ENCODE results near the gene ALG12. TPM values are rescaled to one million over a fixed set of nuclear protein-coding genes. Genes with fewer than 3 reads are reported as not detected.

ALG12 gene
- total and polyA plus RNA-seq, 4 donors, result 13.3 to 27.4 (median 19.1) TPM

DNA sequence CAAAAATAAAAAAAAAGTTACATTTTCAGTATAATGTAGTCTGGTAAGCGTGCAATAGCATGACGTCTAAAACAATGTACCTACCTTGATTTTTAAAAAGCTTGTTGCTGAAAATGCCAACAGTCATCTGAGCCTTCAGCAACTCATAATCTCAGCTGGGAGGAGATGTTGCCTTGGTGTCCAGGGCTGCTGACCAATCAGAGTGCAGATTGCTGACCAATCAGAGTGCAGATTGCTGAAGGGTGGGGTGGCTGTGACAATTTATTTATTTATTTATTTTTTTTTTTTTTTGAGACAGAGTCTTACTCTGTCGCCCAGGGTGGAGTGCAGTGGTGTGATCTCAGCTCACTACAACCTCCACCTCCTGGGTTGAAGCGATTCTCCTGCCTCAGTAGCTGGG is 46.8 kb downstream of the ALG12 start:
- H3K4me1 ChIP-seq (ENCODE audit: control insufficient read depth, insufficient read depth, low read length), result no peaks in the 10 kb centered on the region
- no peak overlapping the region for H3K27ac ChIP-seq (ENCODE audit: low read depth, low read length)
- H3K9me3 ChIP-seq (ENCODE audit: control insufficient read depth, insufficient read depth, low read length), result peaks cover 6% of the 10 kb centered on the region
- no peak for DNase-seq (ENCODE audit: low read depth in 4 of 6, low spot score in 6 of 6)
- H3K4me3 ChIP-seq (ENCODE audit: low read depth, low read length), result no peak overlapping the region
- peaks cover 6% of the 10 kb centered on the region for H3K36me3 ChIP-seq (ENCODE audit: control insufficient read depth, insufficient read depth, low read length)
- no peaks in the 10 kb centered on the region for H3K27me3 ChIP-seq (ENCODE audit: control insufficient read depth, insufficient read depth, low read length)
- no CpG with 5 or more reads among the region's 4 CpGs for WGBS (ENCODE audit: insufficient coverage)

DNA sequence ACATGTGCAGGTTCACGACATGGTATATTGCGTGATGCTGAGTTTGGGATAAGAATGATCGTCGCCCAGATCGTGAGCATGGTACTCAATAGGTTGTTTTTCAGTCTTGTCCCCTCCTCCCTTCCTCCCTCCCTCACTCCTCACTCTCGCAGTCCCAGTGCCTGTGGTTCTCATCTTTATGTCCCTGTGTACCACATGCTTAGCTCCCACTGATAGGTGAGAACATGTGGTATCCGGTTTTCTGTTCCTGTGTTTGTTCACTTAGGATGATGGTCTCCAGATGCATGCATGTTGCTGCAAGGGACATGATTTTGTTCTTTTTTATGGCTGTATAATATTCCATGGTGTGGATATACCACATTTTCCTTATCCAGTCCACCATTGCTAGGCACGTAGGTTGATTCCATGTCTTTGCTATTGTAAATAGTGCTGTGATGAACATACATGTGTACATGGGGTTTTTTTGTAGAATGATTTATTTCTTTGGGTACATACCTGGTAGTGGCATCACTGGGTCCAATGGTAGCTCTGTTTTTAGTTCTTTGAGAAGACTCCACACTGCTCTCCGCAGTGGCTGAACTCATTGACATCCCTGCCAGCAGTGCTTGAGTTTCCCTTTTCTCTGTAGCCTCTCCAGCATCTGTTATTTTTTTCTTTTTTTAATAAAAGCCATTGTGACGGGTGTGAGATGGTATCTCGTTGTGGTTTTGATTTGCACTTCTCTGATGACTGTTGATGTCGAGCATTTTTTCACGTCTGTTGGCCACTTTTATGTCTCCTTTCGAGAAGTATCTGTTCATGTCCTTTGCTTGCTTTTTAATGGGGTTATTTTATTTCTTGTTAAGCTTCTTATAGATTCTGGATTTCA is 48.2 kb downstream of the ALG12 start:
- no CpG with 5 or more reads among the region's 14 CpGs for WGBS (ENCODE audit: insufficient coverage)
- Histone ChIP-seq H3K4me1 (ENCODE audit: control insufficient read depth, insufficient read depth, low read length) (no peaks in the 10 kb centered on the region), H3K36me3 (ENCODE audit: control insufficient read depth, insufficient read depth, low read length) (peaks cover 3% of the 10 kb centered on the region), H3K4me3 (ENCODE audit: low read depth, low read length) (no peak overlapping the region), H3K27ac (ENCODE audit: low read depth, low read length) (no peak overlapping the region), H3K27me3 (ENCODE audit: control insufficient read depth, insufficient read depth, low read length) (no peaks in the 10 kb centered on the region), H3K9me3 (ENCODE audit: control insufficient read depth, insufficient read depth, low read length) (peaks cover 6% of the 10 kb centered on the region)
- DNase-seq (ENCODE audit: low read depth in 4 of 6, low spot score in 6 of 6), result no peak

DNA sequence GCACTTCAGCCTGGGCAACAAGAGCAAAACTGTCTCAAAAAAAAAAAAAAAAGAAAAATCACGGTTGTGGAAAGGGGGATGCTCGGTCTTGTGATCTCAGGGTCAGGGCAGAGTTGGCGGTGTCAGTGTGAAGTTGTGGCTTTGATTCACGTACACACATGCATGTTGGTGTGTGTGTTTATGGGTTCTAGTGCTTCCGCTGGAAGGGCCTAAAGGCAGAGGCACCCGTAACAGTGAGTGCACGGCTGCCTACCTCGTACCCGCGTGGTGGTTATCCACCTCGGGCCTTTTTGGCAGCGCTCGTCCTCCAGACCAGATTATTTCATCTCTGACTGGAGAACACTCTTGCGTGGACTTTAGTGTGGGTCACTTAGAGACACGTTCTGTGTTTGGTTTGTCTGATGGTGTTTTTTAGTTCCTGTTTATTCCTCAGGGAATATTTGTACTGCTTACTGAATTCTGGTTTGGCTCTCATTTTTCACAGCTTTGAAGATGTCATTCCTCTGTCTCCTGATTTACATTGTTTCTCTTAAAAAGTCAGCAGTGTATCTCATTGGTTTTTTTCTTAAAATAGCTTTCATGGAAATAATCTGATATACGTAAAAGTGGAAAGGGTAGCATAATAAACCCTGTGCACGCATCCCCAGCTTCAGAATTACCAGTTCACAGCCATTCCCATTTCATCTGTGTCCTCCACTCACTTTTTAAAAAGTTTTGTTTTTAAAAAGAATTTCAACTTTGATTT is 49.0 kb downstream of the ALG12 start:
- no peak overlapping the region for H3K4me3 ChIP-seq (ENCODE audit: low read depth, low read length)
- H3K36me3 ChIP-seq (ENCODE audit: control insufficient read depth, insufficient read depth, low read length), result peaks cover 3% of the 10 kb centered on the region
- H3K4me1 ChIP-seq (ENCODE audit: control insufficient read depth, insufficient read depth, low read length), result no peaks in the 10 kb centered on the region
- no peak overlapping the region for H3K27ac ChIP-seq (ENCODE audit: low read depth, low read length)
- peaks cover 6% of the 10 kb centered on the region for H3K9me3 ChIP-seq (ENCODE audit: control insufficient read depth, insufficient read depth, low read length)
- WGBS (ENCODE audit: insufficient coverage), result 98% methylated on average over 15 of the region's 17 CpGs
- DNase-seq (ENCODE audit: low read depth in 4 of 6, low spot score in 6 of 6), result no peak
- H3K27me3 ChIP-seq (ENCODE audit: control insufficient read depth, insufficient read depth, low read length), result no peaks in the 10 kb centered on the region

DNA sequence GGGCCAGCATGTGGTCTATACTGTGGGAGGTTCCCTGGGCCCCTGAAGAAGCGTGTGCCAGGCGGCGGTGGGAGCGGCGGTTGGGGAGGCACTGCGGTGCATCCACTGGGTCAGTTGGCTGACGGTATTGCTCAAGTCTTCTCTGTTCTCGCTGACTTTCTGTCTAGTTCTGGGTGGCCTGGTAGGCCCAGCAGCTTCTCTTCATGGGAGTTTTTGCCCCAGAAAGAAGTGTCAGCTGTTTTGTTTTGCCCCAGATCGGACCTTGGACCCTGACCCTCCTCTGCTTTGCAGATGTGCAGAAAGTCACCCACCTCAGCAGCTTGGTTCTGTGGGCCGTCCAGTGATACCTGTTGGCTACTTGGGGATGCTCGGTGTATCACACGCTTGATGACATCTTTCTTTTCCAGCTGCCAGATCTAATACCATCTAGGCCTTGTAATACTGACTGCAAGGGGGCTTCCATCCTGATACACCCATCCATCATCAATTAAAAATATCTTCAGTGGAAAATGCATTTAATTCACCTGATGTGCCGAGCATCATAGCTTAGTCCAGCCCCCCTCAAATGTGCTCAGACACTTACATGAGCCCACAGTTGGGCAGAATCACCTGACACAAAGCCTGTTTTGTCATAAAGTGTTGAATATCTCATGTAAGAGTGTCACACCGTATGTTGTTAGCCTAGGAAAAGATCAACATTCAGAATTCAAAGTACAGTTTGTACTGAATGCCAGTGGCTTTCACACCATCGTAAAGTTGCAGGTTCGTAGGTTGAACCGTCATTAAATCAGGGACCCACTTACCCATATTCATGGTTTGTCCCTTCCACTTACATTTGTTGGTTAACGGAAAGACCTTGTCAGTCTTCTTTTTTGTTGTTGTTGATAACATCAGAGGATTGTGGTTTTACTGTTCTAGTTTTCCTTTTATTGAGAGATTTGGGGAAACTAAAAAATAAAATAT is 50.7 kb downstream of the ALG12 start:
- Histone ChIP-seq H3K9me3 (ENCODE audit: control insufficient read depth, insufficient read depth, low read length) (peaks cover 6% of the 10 kb centered on the region), H3K36me3 (ENCODE audit: control insufficient read depth, insufficient read depth, low read length) (peaks cover 3% of the 10 kb centered on the region), H3K4me1 (ENCODE audit: control insufficient read depth, insufficient read depth, low read length) (no peaks in the 10 kb centered on the region), H3K27me3 (ENCODE audit: control insufficient read depth, insufficient read depth, low read length) (no peaks in the 10 kb centered on the region), H3K4me3 (ENCODE audit: low read depth, low read length) (no peak overlapping the region), H3K27ac (ENCODE audit: low read depth, low read length) (no peak overlapping the region)
- DNase-seq (ENCODE audit: low read depth in 4 of 6, low spot score in 6 of 6), result no peak
- WGBS (ENCODE audit: insufficient coverage), result 96% methylated on average over 14 of the region's 18 CpGs

DNA sequence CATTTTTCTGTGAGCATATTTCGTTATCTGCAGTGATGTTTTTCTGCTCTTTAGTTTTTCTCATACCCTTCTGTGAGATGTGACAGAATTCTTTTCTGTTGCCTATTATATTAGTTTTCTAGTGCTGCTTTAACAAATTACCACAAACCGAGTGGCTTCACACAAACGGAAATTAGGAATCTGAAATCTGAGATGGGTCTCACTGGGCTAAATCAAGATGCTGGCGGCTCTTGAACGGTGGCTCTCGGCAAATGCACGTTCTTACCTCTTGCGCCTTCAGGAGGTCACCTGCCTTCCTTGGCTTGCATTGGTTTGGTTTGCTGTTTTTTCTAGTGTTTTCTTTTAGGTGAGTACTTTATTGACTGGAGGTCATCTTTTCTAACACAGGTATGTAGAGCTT is 51.6 kb downstream of the ALG12 start:
- Histone ChIP-seq H3K27me3 (ENCODE audit: control insufficient read depth, insufficient read depth, low read length) (no peaks in the 10 kb centered on the region), H3K4me3 (ENCODE audit: low read depth, low read length) (no peak overlapping the region), H3K9me3 (ENCODE audit: control insufficient read depth, insufficient read depth, low read length) (peaks cover 6% of the 10 kb centered on the region), H3K27ac (ENCODE audit: low read depth, low read length) (no peak overlapping the region), H3K36me3 (ENCODE audit: control insufficient read depth, insufficient read depth, low read length) (peaks cover 3% of the 10 kb centered on the region), H3K4me1 (ENCODE audit: control insufficient read depth, insufficient read depth, low read length) (no peaks in the 10 kb centered on the region)
- 84% methylated on average over 5 of the region's 8 CpGs for WGBS (ENCODE audit: insufficient coverage)
- no peak for DNase-seq (ENCODE audit: low read depth in 4 of 6, low spot score in 6 of 6)

DNA sequence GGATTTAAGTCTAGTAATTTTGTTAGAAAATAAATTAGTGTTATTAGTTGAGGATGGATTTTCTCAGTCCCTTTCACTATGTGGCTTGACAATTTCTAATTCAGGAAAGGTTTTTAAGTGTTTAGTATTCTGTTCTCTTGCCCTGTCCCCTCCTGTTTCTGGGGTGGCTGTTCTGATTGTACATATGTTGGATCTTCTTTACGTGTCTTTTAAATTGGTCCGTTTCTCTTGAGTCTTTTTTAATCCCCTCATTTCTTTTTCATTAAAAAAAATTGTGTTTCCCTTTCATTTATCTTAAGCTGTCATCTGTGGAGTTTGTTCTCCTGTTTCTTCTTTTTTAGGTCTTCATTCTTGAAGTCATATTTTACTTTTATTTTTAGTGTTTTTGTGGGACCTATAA is 52.1 kb downstream of the ALG12 start:
- Histone ChIP-seq H3K27me3 (ENCODE audit: control insufficient read depth, insufficient read depth, low read length) (no peaks in the 10 kb centered on the region), H3K9me3 (ENCODE audit: control insufficient read depth, insufficient read depth, low read length) (peaks cover 6% of the 10 kb centered on the region)
- WGBS (ENCODE audit: insufficient coverage), result no CpG with 5 or more reads among the region's 2 CpGs

DNA sequence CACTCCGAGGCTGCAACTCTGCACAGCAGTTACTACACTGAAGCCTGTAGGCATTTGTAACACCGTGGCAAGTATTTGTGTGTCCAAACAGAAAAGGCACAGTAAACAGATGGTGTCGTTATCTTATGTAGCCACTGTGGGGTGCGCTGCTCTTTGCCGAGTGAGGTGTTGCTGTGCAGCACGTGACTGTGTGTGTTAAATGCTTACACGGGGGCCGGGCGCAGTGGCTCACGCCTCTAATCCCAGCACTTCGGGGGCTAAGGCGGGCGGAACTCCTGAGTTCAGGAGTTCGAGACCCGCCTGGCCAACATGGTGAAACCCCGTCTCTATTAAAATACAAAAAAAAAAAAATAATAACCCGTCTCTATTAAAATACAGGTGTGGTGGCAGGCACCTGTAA is 53.1 kb downstream of the ALG12 start:
- WGBS (ENCODE audit: insufficient coverage), result 85% methylated on average over 9 of the region's 17 CpGs
- Histone ChIP-seq H3K27ac (ENCODE audit: low read depth, low read length) (no peak overlapping the region), H3K9me3 (ENCODE audit: control insufficient read depth, insufficient read depth, low read length) (peaks cover 6% of the 10 kb centered on the region), H3K36me3 (ENCODE audit: control insufficient read depth, insufficient read depth, low read length) (peaks cover 3% of the 10 kb centered on the region), H3K4me1 (ENCODE audit: control insufficient read depth, insufficient read depth, low read length) (no peaks in the 10 kb centered on the region), H3K27me3 (ENCODE audit: control insufficient read depth, insufficient read depth, low read length) (no peaks in the 10 kb centered on the region), H3K4me3 (ENCODE audit: low read depth, low read length) (no peak overlapping the region)
- no peak for DNase-seq (ENCODE audit: low read depth in 4 of 6, low spot score in 6 of 6)

More for the DNA sequence above, 52.1 kb downstream of the ALG12 start:
- H3K4me1 ChIP-seq (ENCODE audit: control insufficient read depth, insufficient read depth, low read length), result no peaks in the 10 kb centered on the region
- no peak overlapping the region for H3K4me3 ChIP-seq (ENCODE audit: low read depth, low read length)
- no peak overlapping the region for H3K27ac ChIP-seq (ENCODE audit: low read depth, low read length)
- peaks cover 3% of the 10 kb centered on the region for H3K36me3 ChIP-seq (ENCODE audit: control insufficient read depth, insufficient read depth, low read length)
- DNase-seq (ENCODE audit: low read depth in 4 of 6, low spot score in 6 of 6), result no peak

DNA sequence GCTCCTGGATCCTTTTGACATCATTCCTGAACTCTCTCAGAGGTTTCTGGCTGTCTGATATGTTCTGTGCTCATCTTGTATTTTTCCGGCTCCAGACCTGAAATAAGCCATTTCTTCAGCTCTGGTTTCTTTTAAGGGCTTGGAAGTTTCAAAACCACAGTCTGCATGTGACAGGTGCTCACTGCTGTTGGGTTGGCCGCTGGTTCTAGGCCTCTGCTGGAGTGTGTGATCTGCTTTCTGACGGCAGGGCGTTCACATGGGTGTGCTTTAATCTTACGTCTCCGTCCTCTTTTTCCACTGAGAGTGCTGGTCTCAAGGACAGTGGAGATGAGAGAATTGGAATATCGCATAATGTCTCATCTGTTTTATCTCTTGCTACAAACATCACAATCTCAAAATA is 54.3 kb downstream of the ALG12 start:
- Histone ChIP-seq H3K4me3 (ENCODE audit: low read depth, low read length) (no peak overlapping the region), H3K4me1 (ENCODE audit: control insufficient read depth, insufficient read depth, low read length) (no peaks in the 10 kb centered on the region), H3K27ac (ENCODE audit: low read depth, low read length) (no peak overlapping the region), H3K36me3 (ENCODE audit: control insufficient read depth, insufficient read depth, low read length) (no peaks in the 10 kb centered on the region), H3K9me3 (ENCODE audit: control insufficient read depth, insufficient read depth, low read length) (peaks cover 1% of the 10 kb centered on the region), H3K27me3 (ENCODE audit: control insufficient read depth, insufficient read depth, low read length) (no peaks in the 10 kb centered on the region)
- WGBS (ENCODE audit: insufficient coverage), result no CpG with 5 or more reads among the region's 7 CpGs
- no peak for DNase-seq (ENCODE audit: low read depth in 4 of 6, low spot score in 6 of 6)

DNA sequence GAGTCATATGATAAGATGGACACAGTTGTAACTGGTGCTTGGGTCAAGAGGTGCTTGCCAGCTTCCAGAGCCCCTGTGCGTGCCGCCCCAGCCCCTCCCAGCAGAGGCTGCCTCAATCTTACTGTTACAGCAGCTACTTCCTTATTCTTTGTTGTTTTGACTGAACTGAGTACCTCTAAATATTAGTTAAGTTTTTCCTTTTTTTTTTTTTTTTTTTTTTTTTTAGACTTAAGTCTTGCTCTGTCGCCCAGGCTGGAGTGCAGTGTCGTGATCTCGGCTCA is 55.8 kb downstream of the ALG12 start:
- Histone ChIP-seq H3K27me3 (ENCODE audit: control insufficient read depth, insufficient read depth, low read length) (no peaks in the 10 kb centered on the region), H3K4me1 (ENCODE audit: control insufficient read depth, insufficient read depth, low read length) (no peaks in the 10 kb centered on the region), H3K27ac (ENCODE audit: low read depth, low read length) (no peak overlapping the region), H3K36me3 (ENCODE audit: control insufficient read depth, insufficient read depth, low read length) (peaks cover 10% of the 10 kb centered on the region), H3K4me3 (ENCODE audit: low read depth, low read length) (no peak overlapping the region), H3K9me3 (ENCODE audit: control insufficient read depth, insufficient read depth, low read length) (peaks cover 1% of the 10 kb centered on the region)
- no peak for DNase-seq (ENCODE audit: low read depth in 4 of 6, low spot score in 6 of 6)
- no CpG with 5 or more reads among the region's 5 CpGs for WGBS (ENCODE audit: insufficient coverage)
